Measurements from ENCODE around the gene JMJD6. TPM values are rescaled to one million over a fixed set of nuclear protein-coding genes. Genes with fewer than 3 reads are reported as not detected.

JMJD6 gene
- total RNA-seq, 1 donor from 2014 or later = 65.2 TPM

- H3K4me3 ChIP-seq = peak overlapping the region; percentile 75
- H3K27me3 ChIP-seq (ENCODE audit: low read depth) = no peaks in the 10 kb centered on the region
- intact Hi-C loops (cut with micrococcal nuclease) = loop anchor here (10.0 kb wide), 2 partner anchors 53 to 147 kb away; partner anchors contain the start of genes JMJD6 and METTL23
- no peak for DNase-seq
- TF ChIP-seq CTCF (IDR thresholded peaks at IDR 0.05; ENCODE audit: borderline replicate concordance) = peak; percentile 34
- H3K4me1 ChIP-seq = peaks cover 26% of the 10 kb centered on the region
- H3K9me3 ChIP-seq (replicated peaks) = no peaks in the 10 kb centered on the region
- H3K36me3 ChIP-seq = peaks cover 16% of the 10 kb centered on the region
- H3K27ac ChIP-seq (replicated peaks) = peak overlapping the region; percentile 93
Measured at GRCh38 chr17:76671912-76672262, 54.5 kb downstream of the JMJD6 start.

GRCh38 chr17:76671123-76671911, 55.1 kb downstream of the JMJD6 start:
- Histone ChIP-seq H3K4me1 (peaks cover 26% of the 10 kb centered on the region), H3K4me3 (peak overlapping the region; percentile 75), H3K27me3 (ENCODE audit: low read depth) (no peaks in the 10 kb centered on the region), H3K27ac (replicated peaks) (peak overlapping the region; percentile 93), H3K9me3 (replicated peaks) (no peaks in the 10 kb centered on the region), H3K36me3 (peaks cover 10% of the 10 kb centered on the region)
- no peak for TF ChIP-seq CTCF (IDR thresholded peaks at IDR 0.05; ENCODE audit: borderline replicate concordance)
- DNase-seq = peak; percentile 100
- intact Hi-C loops (cut with micrococcal nuclease) = loop anchor here (10.0 kb wide), 2 partner anchors 53 to 147 kb away; partner anchors contain the start of genes JMJD6 and METTL23

GRCh38 chr17:76670718-76671122, 55.7 kb downstream of the JMJD6 start:
- intact Hi-C loops (cut with micrococcal nuclease) = loop anchor here (10.0 kb wide), 2 partner anchors 54 to 146 kb away; partner anchors contain the start of genes JMJD6 and METTL23
- Histone ChIP-seq H3K4me3 (peak overlapping the region; percentile 75), H3K4me1 (peaks cover 26% of the 10 kb centered on the region), H3K27ac (replicated peaks) (peak overlapping the region; percentile 93), H3K36me3 (peaks cover 4% of the 10 kb centered on the region), H3K27me3 (ENCODE audit: low read depth) (no peaks in the 10 kb centered on the region), H3K9me3 (replicated peaks) (no peaks in the 10 kb centered on the region)
- no peak for TF ChIP-seq CTCF (IDR thresholded peaks at IDR 0.05; ENCODE audit: borderline replicate concordance)
- no peak for DNase-seq

- Histone ChIP-seq H3K27ac (replicated peaks) (peak overlapping the region; percentile 93), H3K4me1 (peaks cover 26% of the 10 kb centered on the region)
Measured at GRCh38 chr17:76670020-76670717, 56.2 kb downstream of the JMJD6 start.

More at GRCh38 chr17:76670020-76670717, 56.2 kb downstream of the JMJD6 start:
- TF ChIP-seq CTCF (IDR thresholded peaks at IDR 0.05; ENCODE audit: borderline replicate concordance) = no peak
- intact Hi-C loops (cut with micrococcal nuclease) = loop anchor here (10.0 kb wide), 2 partner anchors 55 to 145 kb away; partner anchors contain the start of genes JMJD6 and METTL23
- no peaks in the 10 kb centered on the region for H3K27me3 ChIP-seq (ENCODE audit: low read depth)
- no peak overlapping the region for H3K4me3 ChIP-seq
- DNase-seq = no peak
- H3K36me3 ChIP-seq = no peaks in the 10 kb centered on the region
- no peaks in the 10 kb centered on the region for H3K9me3 ChIP-seq (replicated peaks)

Small RNA genes lying within 50 kb of the gene (microRNA-seq; reads per million reads assigned to microRNA genes)
- gene MIR636 = 0.94 reads per million

Other genes starting within 250 kb of the JMJD6 start
- 13.8 TPM for gene RHBDF2, start 225.2 kb downstream of the JMJD6 start, total RNA-seq
- gene CYGB, start 188.9 kb downstream of the JMJD6 start, total RNA-seq = 24.1 TPM
- 3.9 TPM for gene PRCD, start 186.6 kb downstream of the JMJD6 start, total RNA-seq
- gene ST6GALNAC2, start 140.7 kb downstream of the JMJD6 start, total RNA-seq = 4.3 TPM
- 3.1 TPM for gene ST6GALNAC1, start 82.8 kb downstream of the JMJD6 start, total RNA-seq
- gene MXRA7, start 15.6 kb downstream of the JMJD6 start, total RNA-seq = 411 TPM
- 21.0 TPM for gene METTL23, start 233 bp upstream of the JMJD6 start, total RNA-seq
- gene SRSF2, start 10.7 kb upstream of the JMJD6 start, total RNA-seq = 78.5 TPM
- gene MFSD11, start 11.5 kb upstream of the JMJD6 start, total RNA-seq = 21.4 TPM
- gene MGAT5B, start 141.8 kb upstream of the JMJD6 start, total RNA-seq = 0.08 TPM

All from left ventricle myocardium inferior (tissue), 1 donor.